GM18873 (cell line): ENCODE data around the gene DMD.

Experiments used
- ATAC-seq: cut with Tn5 transposase; IDR thresholded peaks from one replicate; pipeline ENCODE4 v1.9.1; 2021; ENCODE audit warnings: mild to moderate bottlenecking, moderate library complexity, moderate number of reproducible peaks; ENCODE audit not compliant: unreplicated experiment, low FRiP score

Gene DMD

GRCh38 chrX:31931225-31931624 lies 1280.1 kb downstream of the DMD start:
- no peak for ATAC-seq

GRCh38 chrX:31929366-31929765 lies 1282.0 kb downstream of the DMD start:
- ATAC-seq: no peak

GRCh38 chrX:31921236-31921635 lies 1290.1 kb downstream of the DMD start:
- no peak for ATAC-seq

- ATAC-seq: no peak
These were observed 1301.3 kb downstream of the DMD start for GRCh38 chrX:31909850-31910572.

GRCh38 chrX:31894152-31894551 lies 1317.2 kb downstream of the DMD start:
- no peak for ATAC-seq

- ATAC-seq: peak; percentile 74
These were observed 1317.8 kb downstream of the DMD start for GRCh38 chrX:31893525-31893924.

- ATAC-seq: no peak
These were observed 1322.3 kb downstream of the DMD start for GRCh38 chrX:31889088-31889487.

- ATAC-seq: no peak
These were observed 1326.8 kb downstream of the DMD start for GRCh38 chrX:31884535-31884934.

GRCh38 chrX:31872007-31872406 lies 1339.3 kb downstream of the DMD start:
- no peak for ATAC-seq

- no peak for ATAC-seq
These were observed 1341.1 kb downstream of the DMD start for GRCh38 chrX:31870267-31870666.

GRCh38 chrX:31860686-31861085 lies 1350.7 kb downstream of the DMD start:
- ATAC-seq: no peak

GRCh38 chrX:31858915-31859314 lies 1352.4 kb downstream of the DMD start:
- no peak for ATAC-seq

- no peak for ATAC-seq
These were observed 1356.6 kb downstream of the DMD start for GRCh38 chrX:31854716-31855115.

GRCh38 chrX:31851761-31852160 lies 1359.6 kb downstream of the DMD start:
- ATAC-seq: no peak

- no peak for ATAC-seq
These were observed 1363.6 kb downstream of the DMD start for GRCh38 chrX:31847773-31848172.

GRCh38 chrX:31845003-31845402 lies 1366.3 kb downstream of the DMD start:
- ATAC-seq: no peak

- ATAC-seq: no peak
These were observed 1372.7 kb downstream of the DMD start for GRCh38 chrX:31838617-31839016.

- ATAC-seq: no peak
These were observed 1373.8 kb downstream of the DMD start for GRCh38 chrX:31837445-31838049.

GRCh38 chrX:31836479-31836878 lies 1374.9 kb downstream of the DMD start:
- no peak for ATAC-seq

- ATAC-seq: no peak
These were observed 1379.1 kb downstream of the DMD start for GRCh38 chrX:31832263-31832662.

- no peak for ATAC-seq
These were observed 1390.7 kb downstream of the DMD start for GRCh38 chrX:31820430-31821210.

- ATAC-seq: no peak
These were observed 1391.9 kb downstream of the DMD start for GRCh38 chrX:31819455-31819854.
